ENCODE results near the gene RPS2.

The RPS2 gene

GRCh38 chr16:1965396-1966001 lies 873 bp upstream of the RPS2 start:
- peak overlapping the region; percentile 84 for H3K27ac ChIP-seq

GRCh38 chr16:1963806-1964505 lies 670 bp downstream of the RPS2 start:
- peak overlapping the region; percentile 84 for H3K27ac ChIP-seq
- no peak for TF ChIP-seq CTCF (conservative IDR thresholded peaks at IDR 0.05)

More at GRCh38 chr16:1965396-1966001, 873 bp upstream of the RPS2 start:
- no peak for TF ChIP-seq CTCF (conservative IDR thresholded peaks at IDR 0.05)

- peak overlapping the region; percentile 84 for H3K27ac ChIP-seq
Measured at GRCh38 chr16:1962161-1963153, 2.2 kb downstream of the RPS2 start.

- peak overlapping the region; percentile 84 for H3K27ac ChIP-seq
- no peak for TF ChIP-seq CTCF (conservative IDR thresholded peaks at IDR 0.05)
Measured at GRCh38 chr16:1961651-1962067, 3.0 kb downstream of the RPS2 start.

- TF ChIP-seq CTCF (conservative IDR thresholded peaks at IDR 0.05) = no peak
- peak overlapping the region; percentile 84 for H3K27ac ChIP-seq
Measured at GRCh38 chr16:1960665-1961630, 3.7 kb downstream of the RPS2 start.

- H3K27ac ChIP-seq = peak within 1 kb of the TSS; percentile 84
- TF ChIP-seq CTCF (conservative IDR thresholded peaks at IDR 0.05) = peak; percentile 81
Measured at GRCh38 chr16:1959269-1960039, 5.2 kb downstream of the RPS2 start, which contains the start of gene NDUFB10. Gene NDUFB10, plus strand, starts transcription at chr16:1959538. Its CDS starts 87 bp downstream, at chr16:1959625.
